HUES48 (cell line): ENCODE results near the gene TYROBP.

Experiments
- H3K27ac ChIP-seq: one replicate; pipeline ENCODE4 v1.7.0; 2013; ENCODE audit warnings: low read depth, low read length, inconsistent platforms
- H3K27me3 ChIP-seq: 2 replicates; pipeline ENCODE4 v1.6.1; 2013; ENCODE audit warnings: mild to moderate bottlenecking, low read length; ENCODE audit not compliant: control insufficient read depth, insufficient read depth
- H3K36me3 ChIP-seq: 2 replicates; pipeline ENCODE4 v1.6.1; 2013; ENCODE audit warnings: low read length; ENCODE audit not compliant: control insufficient read depth, insufficient read depth
- H3K4me1 ChIP-seq: 2 replicates; pipeline ENCODE4 v1.6.1; 2013; ENCODE audit warnings: mild to moderate bottlenecking, low read length; ENCODE audit not compliant: control insufficient read depth, insufficient read depth
- H3K4me3 ChIP-seq: 2 replicates; pipeline ENCODE4 v1.5.1; 2013; ENCODE audit warnings: mild to moderate bottlenecking, low read depth, low read length
- H3K9ac ChIP-seq: 2 replicates; pipeline ENCODE4 v1.6.1; 2013; ENCODE audit warnings: mild to moderate bottlenecking, low read depth, low read length, moderate library complexity
- H3K9me3 ChIP-seq: 2 replicates; pipeline ENCODE4 v1.6.1; 2013; ENCODE audit warnings: low read length; ENCODE audit not compliant: control insufficient read depth, insufficient read depth

TYROBP gene

GRCh38 chr19:35940078-35940775, 32.1 kb upstream of the TYROBP start:
- Histone ChIP-seq H3K9me3 (no peaks in the 10 kb centered on the region), H3K9ac (no peak overlapping the region), H3K36me3 (peaks cover 19% of the 10 kb centered on the region), H3K4me1 (peaks cover 12% of the 10 kb centered on the region), H3K4me3 (no peak overlapping the region), H3K27me3 (no peaks in the 10 kb centered on the region), H3K27ac (no peak overlapping the region)

GRCh38 chr19:35939307-35940077, 31.4 kb upstream of the TYROBP start:
- Histone ChIP-seq H3K4me3 (no peak overlapping the region), H3K27ac (no peak overlapping the region), H3K9me3 (no peaks in the 10 kb centered on the region), H3K27me3 (no peaks in the 10 kb centered on the region), H3K9ac (no peak overlapping the region), H3K36me3 (peaks cover 19% of the 10 kb centered on the region), H3K4me1 (peaks cover 12% of the 10 kb centered on the region)

- H3K4me1 ChIP-seq: peaks cover 12% of the 10 kb centered on the region
- H3K4me3 ChIP-seq: peak overlapping the region; percentile 76
- no peak overlapping the region for H3K27ac ChIP-seq
- H3K9me3 ChIP-seq: no peaks in the 10 kb centered on the region
- peaks cover 19% of the 10 kb centered on the region for H3K36me3 ChIP-seq
- no peaks in the 10 kb centered on the region for H3K27me3 ChIP-seq
- H3K9ac ChIP-seq: no peak overlapping the region
Measured at GRCh38 chr19:35938282-35939224, 30.5 kb upstream of the TYROBP start.

- Histone ChIP-seq H3K27ac (no peak overlapping the region), H3K27me3 (no peaks in the 10 kb centered on the region), H3K4me1 (peaks cover 14% of the 10 kb centered on the region), H3K4me3 (peak overlapping the region; percentile 76), H3K36me3 (peaks cover 19% of the 10 kb centered on the region; the same call in 1 of the 2 replicates), H3K9ac (no peak overlapping the region), H3K9me3 (no peaks in the 10 kb centered on the region)
Measured at GRCh38 chr19:35937345-35938281, 29.5 kb upstream of the TYROBP start.

- 0 out of 2 replicates have a peak overlapping the region, but pooled peaks have one; percentile 38 for H3K9ac ChIP-seq
- H3K36me3 ChIP-seq: peaks cover 16% of the 10 kb centered on the region; the same call in 1 of the 2 replicates
- no peaks in the 10 kb centered on the region for H3K27me3 ChIP-seq
- peaks cover 19% of the 10 kb centered on the region for H3K4me1 ChIP-seq
- peak overlapping the region; percentile 76 for H3K4me3 ChIP-seq
- no peak overlapping the region for H3K27ac ChIP-seq
- H3K9me3 ChIP-seq: no peaks in the 10 kb centered on the region
Measured at GRCh38 chr19:35936738-35937268, 28.7 kb upstream of the TYROBP start.

- H3K36me3 ChIP-seq: peaks cover 16% of the 10 kb centered on the region; the same call in 1 of the 2 replicates
- no peak within 1 kb of the TSS for H3K27ac ChIP-seq
Measured at GRCh38 chr19:35935911-35936737, 28.0 kb upstream of the TYROBP start, which contains the start of gene LRFN3. Gene LRFN3, plus strand, starts transcription at chr19:35936374. Its CDS starts 3,052 bp downstream, at chr19:35939426.

GRCh38 chr19:35932291-35932936, 24.3 kb upstream of the TYROBP start:
- Histone ChIP-seq H3K36me3 (no peaks in the 10 kb centered on the region), H3K27ac (peak overlapping the region; percentile 71), H3K27me3 (no peaks in the 10 kb centered on the region), H3K4me3 (peak overlapping the region; percentile 12), H3K4me1 (peaks cover 14% of the 10 kb centered on the region), H3K9me3 (no peaks in the 10 kb centered on the region), H3K9ac (no peak overlapping the region)

More at GRCh38 chr19:35935911-35936737, 28.0 kb upstream of the TYROBP start, which contains the start of gene LRFN3:
- no peaks in the 10 kb centered on the region for H3K27me3 ChIP-seq
- H3K9ac ChIP-seq: 0 out of 2 replicates have a peak within 1 kb of the TSS, but pooled peaks have one; percentile 38
- peak within 1 kb of the TSS; percentile 76 for H3K4me3 ChIP-seq
- H3K4me1 ChIP-seq: peaks cover 19% of the 10 kb centered on the region
- H3K9me3 ChIP-seq: no peaks in the 10 kb centered on the region

- Histone ChIP-seq H3K27ac (peak overlapping the region; percentile 71), H3K4me1 (peaks cover 14% of the 10 kb centered on the region), H3K27me3 (no peaks in the 10 kb centered on the region), H3K9ac (no peak overlapping the region), H3K36me3 (no peaks in the 10 kb centered on the region), H3K9me3 (no peaks in the 10 kb centered on the region), H3K4me3 (peak overlapping the region; percentile 12)
Measured at GRCh38 chr19:35931874-35932202, 23.7 kb upstream of the TYROBP start.
